Activated B cell treated with CpG ODN at 0.5 μM for 24 hours (primary cell): ENCODE measurements around the gene COL13A1. TPM values are rescaled to one million over a fixed set of nuclear protein-coding genes. Genes with fewer than 3 reads are reported as not detected.

ENCODE experiments used
- ATAC-seq: fragments of 200-7000 bp; cut with Tn5 transposase; one replicate; pipeline ENCODE4 v1.10.0; 2021; ENCODE audit warnings: low read depth, mild to moderate bottlenecking, moderate library complexity
- CTCF ChIA-PET: fragments of 350-600 bp; sonication (Branson Sonifier 250); formaldehyde crosslinking; loops from one replicate; lab custom pipeline; 2021; ENCODE audit warnings: antibody characterized with exemption; lab: Charles Lee
- POLR2A ChIA-PET: fragments of 350-600 bp; sonication (Branson Sonifier 250); formaldehyde crosslinking; loops from one replicate; lab custom pipeline; 2021; ENCODE audit warnings: antibody characterized with exemption; lab: Charles Lee
- DNase-seq: peaks from one replicate; pipeline ENCODE4 v3.0.0; 2022
- H3K27ac Mint-ChIP-seq: one replicate; pipeline ENCODE4 v1.8.0; 2020; ENCODE audit warnings: mixed read lengths
- H3K27me3 Mint-ChIP-seq: one replicate; pipeline ENCODE4 v1.8.0; 2021; ENCODE audit warnings: mixed read lengths
- H3K36me3 Mint-ChIP-seq: one replicate; pipeline ENCODE4 v1.8.0; 2021; ENCODE audit warnings: low read depth, mixed read lengths
- H3K4me1 Mint-ChIP-seq: one replicate; pipeline ENCODE4 v1.8.0; 2021; ENCODE audit warnings: mixed read lengths
- H3K4me3 Mint-ChIP-seq: one replicate; pipeline ENCODE4 v1.8.0; 2020; ENCODE audit warnings: mild to moderate bottlenecking, mixed read lengths
- H3K9me3 Mint-ChIP-seq: one replicate; pipeline ENCODE4 v1.8.0; 2020; ENCODE audit warnings: mixed read lengths
- intact Hi-C: fragments of 100-400 bp; cut with micrococcal nuclease; formaldehyde crosslinking; loops from one replicate; pipeline ENCODE4 v1.15.1; 2024
- total RNA-seq: library from RNA; stranded (reverse); gene quantifications from 2 replicates; pipeline ENCODE4 v1.2.3, GENCODE V29; 2022
- TF ChIP-seq, protein P1 (sequence below): fragments of 200-600 bp; IDR thresholded peaks from one replicate; pipeline ENCODE4 v1.8.0; 2022; ENCODE audit warnings: antibody characterized with exemption, mild to moderate bottlenecking

Gene COL13A1
- total RNA-seq, 1 donor from 2014 or later = not detected

DNA sequence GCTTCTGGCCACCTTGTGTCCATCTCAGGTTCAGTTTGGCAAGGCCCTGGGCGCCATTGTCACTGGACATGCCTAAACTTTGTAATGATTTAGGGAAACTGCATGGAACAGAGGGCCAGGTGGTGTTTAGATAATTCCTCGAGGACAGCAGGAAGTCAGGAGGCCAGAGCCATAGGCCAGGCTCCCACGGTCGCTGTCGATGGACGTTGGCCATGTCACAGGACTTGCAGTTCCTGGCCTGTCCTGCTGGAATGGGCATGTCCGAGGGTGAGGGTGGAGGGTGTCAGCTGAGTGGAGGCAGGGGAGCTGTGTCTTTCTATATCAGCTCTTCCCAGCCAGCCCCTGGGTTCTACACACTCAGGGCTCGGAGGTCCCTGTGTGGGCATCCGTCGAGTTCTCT is 143.1 kb downstream of the COL13A1 start:
- ATAC-seq = no peak
- Mint-ChIP-seq H3K27me3 (no peaks in the 10 kb centered on the region), H3K4me3 (no peak overlapping the region), H3K4me1 (no peaks in the 10 kb centered on the region), H3K27ac (no peak overlapping the region), H3K36me3 (no peaks in the 10 kb centered on the region), H3K9me3 (no peaks in the 10 kb centered on the region)
- CTCF ChIA-PET = interaction anchor here (0.6 kb wide), 1 partner anchor 22 kb away, joined by 3 read pairs; no protein-coding TSS in a partner anchor
- no peak for DNase-seq
- POLR2A ChIA-PET = no interaction called here
- TF ChIP-seq, protein P1, sequence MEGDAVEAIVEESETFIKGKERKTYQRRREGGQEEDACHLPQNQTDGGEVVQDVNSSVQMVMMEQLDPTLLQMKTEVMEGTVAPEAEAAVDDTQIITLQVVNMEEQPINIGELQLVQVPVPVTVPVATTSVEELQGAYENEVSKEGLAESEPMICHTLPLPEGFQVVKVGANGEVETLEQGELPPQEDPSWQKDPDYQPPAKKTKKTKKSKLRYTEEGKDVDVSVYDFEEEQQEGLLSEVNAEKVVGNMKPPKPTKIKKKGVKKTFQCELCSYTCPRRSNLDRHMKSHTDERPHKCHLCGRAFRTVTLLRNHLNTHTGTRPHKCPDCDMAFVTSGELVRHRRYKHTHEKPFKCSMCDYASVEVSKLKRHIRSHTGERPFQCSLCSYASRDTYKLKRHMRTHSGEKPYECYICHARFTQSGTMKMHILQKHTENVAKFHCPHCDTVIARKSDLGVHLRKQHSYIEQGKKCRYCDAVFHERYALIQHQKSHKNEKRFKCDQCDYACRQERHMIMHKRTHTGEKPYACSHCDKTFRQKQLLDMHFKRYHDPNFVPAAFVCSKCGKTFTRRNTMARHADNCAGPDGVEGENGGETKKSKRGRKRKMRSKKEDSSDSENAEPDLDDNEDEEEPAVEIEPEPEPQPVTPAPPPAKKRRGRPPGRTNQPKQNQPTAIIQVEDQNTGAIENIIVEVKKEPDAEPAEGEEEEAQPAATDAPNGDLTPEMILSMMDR = no peak
- intact Hi-C loops = no loop called here

DNA sequence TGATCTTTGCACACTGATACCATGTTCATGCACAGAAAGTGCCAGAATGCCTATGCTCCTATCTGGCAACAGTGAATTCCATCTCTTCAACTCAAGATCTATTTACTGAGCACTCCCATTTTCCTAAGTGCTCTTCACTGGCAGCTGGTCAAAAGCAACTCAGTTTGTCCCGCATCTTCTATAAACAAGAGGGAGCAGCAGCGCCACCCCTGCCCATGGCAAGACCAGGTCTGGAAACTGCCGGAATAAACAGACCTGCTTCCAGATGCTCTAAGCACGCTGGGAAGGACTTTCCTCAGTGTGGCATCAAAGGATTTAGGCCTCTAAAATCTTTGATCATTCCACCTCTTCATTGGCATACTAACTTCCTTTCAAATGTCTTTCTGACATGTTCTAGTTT is 146.6 kb downstream of the COL13A1 start:
- no peak for DNase-seq
- no peak for ATAC-seq
- POLR2A ChIA-PET = no interaction called here
- H3K4me3 Mint-ChIP-seq = no peak overlapping the region
- no peaks in the 10 kb centered on the region for H3K9me3 Mint-ChIP-seq
- CTCF ChIA-PET = no interaction called here
- no peak overlapping the region for H3K27ac Mint-ChIP-seq
- TF ChIP-seq, protein P1 = no peak
- H3K4me1 Mint-ChIP-seq = peaks cover 19% of the 10 kb centered on the region
- no peaks in the 10 kb centered on the region for H3K27me3 Mint-ChIP-seq
- intact Hi-C loops = no loop called here
- no peaks in the 10 kb centered on the region for H3K36me3 Mint-ChIP-seq

DNA sequence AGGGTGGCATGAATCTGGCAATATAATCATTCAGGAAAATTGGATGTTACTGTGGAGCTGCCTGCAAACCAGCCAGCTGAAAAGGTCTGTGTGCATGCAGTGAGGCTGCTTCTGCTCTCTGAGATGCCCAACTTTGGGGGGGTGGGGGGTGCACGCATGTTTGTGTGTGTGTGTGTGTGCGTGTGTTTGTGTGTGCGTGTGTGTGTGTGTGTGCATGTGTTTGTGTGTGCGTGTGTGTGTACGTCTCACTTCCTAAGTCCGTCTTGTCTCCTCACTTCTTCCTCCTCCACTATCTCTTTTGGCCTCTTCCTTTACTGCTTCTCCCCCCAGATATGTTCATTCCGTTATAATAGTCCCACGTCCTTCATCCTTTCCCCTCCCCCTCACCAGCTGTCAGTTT is 148.1 kb downstream of the COL13A1 start:
- ChIA-PET CTCF (no interaction called here), POLR2A (no interaction called here)
- Mint-ChIP-seq H3K27me3 (no peaks in the 10 kb centered on the region), H3K27ac (no peak overlapping the region), H3K36me3 (no peaks in the 10 kb centered on the region), H3K4me1 (peaks cover 31% of the 10 kb centered on the region), H3K9me3 (no peaks in the 10 kb centered on the region), H3K4me3 (no peak overlapping the region)
- TF ChIP-seq, protein P1 = no peak
- DNase-seq = no peak
- intact Hi-C loops = loop anchor here (5.0 kb wide), 1 partner anchor 198 kb away; the partner anchor contains the start of gene TYSND1
- no peak for ATAC-seq

DNA sequence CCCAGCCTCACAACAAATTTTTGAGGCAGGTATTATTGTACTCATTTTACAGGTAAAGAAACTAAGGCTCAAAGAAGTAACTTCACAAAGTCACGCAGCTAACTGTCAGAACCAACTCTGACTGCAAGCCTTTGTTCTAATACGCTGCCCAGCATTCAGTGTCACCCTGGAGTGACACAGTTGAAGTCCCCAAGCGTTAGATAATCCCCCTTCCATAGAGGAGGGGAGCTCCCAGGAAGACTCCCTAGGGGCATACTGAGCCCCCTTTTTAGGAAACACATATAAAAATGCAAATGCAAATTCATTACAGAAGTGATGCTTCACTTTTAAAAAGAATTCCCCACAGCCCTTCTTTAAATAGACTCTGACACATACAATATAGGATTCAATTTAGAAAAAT is 150.0 kb downstream of the COL13A1 start:
- ATAC-seq (peak; percentile 60), DNase-seq (no peak)
- intact Hi-C loops = loop anchor here (5.0 kb wide), 1 partner anchor 196 kb away; the partner anchor contains the start of gene TYSND1
- CTCF ChIA-PET = interaction anchor here (1.4 kb wide), 1 partner anchor 12 kb away, joined by 3 read pairs; no protein-coding TSS in a partner anchor
- no peaks in the 10 kb centered on the region for H3K9me3 Mint-ChIP-seq
- peak overlapping the region; percentile 19 for H3K4me3 Mint-ChIP-seq
- H3K27ac Mint-ChIP-seq = peak overlapping the region; percentile 3
- POLR2A ChIA-PET = no interaction called here
- TF ChIP-seq, protein P1 = no peak
- no peaks in the 10 kb centered on the region for H3K36me3 Mint-ChIP-seq
- peaks cover 31% of the 10 kb centered on the region for H3K4me1 Mint-ChIP-seq
- no peaks in the 10 kb centered on the region for H3K27me3 Mint-ChIP-seq

DNA sequence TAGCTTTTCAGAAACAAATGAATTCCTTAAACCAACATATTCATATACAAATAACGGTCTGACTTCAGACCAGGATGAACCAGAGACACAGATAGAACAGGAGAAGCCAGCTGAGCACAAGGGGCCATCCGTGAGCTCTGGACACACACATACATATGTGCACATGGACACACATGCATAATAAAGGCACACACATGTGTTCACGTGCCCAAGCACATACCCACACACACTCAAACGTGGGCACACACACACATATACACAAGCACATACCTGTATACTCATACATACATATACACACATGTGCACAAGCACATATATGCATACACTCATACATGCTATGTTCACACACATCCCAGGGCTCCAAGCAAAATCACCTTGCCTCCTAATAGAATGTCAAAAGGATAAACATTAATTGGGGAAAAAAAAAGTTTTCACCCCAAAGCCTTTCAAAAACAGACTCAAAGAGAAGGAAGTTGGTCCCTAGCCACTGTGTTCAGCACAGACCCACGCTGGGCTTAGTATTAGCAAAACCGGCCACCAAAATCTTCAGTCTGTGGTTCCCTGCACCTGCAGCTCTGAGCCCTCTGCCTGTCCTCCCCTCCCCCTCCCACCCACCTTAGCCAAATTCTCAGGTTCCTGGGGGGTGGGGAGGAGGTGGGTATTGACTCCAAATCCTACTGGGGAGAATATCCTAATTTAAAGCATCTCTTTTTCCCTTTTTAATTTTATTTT is 150.5 kb downstream of the COL13A1 start:
- ChIA-PET POLR2A (no interaction called here), CTCF (no interaction called here)
- peak overlapping the region; percentile 3 for H3K27ac Mint-ChIP-seq
- no peaks in the 10 kb centered on the region for H3K36me3 Mint-ChIP-seq
- H3K9me3 Mint-ChIP-seq = no peaks in the 10 kb centered on the region
- no peaks in the 10 kb centered on the region for H3K27me3 Mint-ChIP-seq
- TF ChIP-seq, protein P1 = no peak
- DNase-seq = no peak
- peak overlapping the region; percentile 19 for H3K4me3 Mint-ChIP-seq
- intact Hi-C loops = loop anchor here (5.0 kb wide), 1 partner anchor 195 kb away; the partner anchor contains the start of gene TYSND1
- peak; percentile 32 for ATAC-seq
- H3K4me1 Mint-ChIP-seq = peaks cover 31% of the 10 kb centered on the region
